ENCODE results near the gene ZNF606.

DNA sequence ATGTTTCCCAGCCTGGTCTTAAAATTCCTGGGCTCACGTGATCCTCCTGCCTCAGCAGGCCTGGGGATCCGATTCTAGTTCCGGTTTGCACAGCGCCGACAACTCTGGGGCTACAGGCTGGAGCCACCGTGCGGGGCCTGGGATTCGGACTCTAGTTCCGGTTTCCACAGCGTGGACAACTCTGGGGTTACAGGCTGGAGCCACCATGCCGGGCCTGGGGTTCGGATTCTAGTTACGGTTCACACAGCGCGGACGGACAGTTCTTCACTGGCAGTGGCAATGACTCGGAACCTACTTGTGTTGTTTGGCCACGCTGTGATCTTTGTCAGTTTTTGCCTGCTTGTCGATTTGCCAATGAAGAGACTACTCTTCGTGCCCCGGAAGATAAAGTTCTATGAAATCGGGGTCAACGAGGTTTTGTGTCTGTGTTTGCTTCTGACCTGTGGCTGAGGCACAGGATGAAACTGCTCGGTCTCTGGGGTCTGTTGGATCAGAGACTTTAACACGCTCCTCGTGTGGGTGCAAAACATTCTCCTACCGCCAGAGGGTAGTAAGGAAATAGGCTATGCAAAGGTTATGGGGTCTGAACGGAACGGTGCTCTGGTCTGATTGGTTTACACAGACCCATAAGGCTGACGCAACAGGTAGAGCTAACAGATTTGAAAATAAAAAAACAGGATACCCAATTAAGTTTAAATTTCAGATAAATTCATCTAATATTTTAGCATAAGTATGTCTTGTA lies 19.1 kb upstream of the ZNF606 start:
- TF ChIP-seq, protein P1, sequence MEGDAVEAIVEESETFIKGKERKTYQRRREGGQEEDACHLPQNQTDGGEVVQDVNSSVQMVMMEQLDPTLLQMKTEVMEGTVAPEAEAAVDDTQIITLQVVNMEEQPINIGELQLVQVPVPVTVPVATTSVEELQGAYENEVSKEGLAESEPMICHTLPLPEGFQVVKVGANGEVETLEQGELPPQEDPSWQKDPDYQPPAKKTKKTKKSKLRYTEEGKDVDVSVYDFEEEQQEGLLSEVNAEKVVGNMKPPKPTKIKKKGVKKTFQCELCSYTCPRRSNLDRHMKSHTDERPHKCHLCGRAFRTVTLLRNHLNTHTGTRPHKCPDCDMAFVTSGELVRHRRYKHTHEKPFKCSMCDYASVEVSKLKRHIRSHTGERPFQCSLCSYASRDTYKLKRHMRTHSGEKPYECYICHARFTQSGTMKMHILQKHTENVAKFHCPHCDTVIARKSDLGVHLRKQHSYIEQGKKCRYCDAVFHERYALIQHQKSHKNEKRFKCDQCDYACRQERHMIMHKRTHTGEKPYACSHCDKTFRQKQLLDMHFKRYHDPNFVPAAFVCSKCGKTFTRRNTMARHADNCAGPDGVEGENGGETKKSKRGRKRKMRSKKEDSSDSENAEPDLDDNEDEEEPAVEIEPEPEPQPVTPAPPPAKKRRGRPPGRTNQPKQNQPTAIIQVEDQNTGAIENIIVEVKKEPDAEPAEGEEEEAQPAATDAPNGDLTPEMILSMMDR (IDR thresholded peaks at IDR 0.05) = peak; percentile 37 to 47 (median 40)
- no peak for TF ChIP-seq POLR2A (IDR thresholded peaks at IDR 0.05)

Measured in right lobe of liver (tissue), 4 donors.